ENCODE data around the gene CDKAL1.

CDKAL1 gene

DNA sequence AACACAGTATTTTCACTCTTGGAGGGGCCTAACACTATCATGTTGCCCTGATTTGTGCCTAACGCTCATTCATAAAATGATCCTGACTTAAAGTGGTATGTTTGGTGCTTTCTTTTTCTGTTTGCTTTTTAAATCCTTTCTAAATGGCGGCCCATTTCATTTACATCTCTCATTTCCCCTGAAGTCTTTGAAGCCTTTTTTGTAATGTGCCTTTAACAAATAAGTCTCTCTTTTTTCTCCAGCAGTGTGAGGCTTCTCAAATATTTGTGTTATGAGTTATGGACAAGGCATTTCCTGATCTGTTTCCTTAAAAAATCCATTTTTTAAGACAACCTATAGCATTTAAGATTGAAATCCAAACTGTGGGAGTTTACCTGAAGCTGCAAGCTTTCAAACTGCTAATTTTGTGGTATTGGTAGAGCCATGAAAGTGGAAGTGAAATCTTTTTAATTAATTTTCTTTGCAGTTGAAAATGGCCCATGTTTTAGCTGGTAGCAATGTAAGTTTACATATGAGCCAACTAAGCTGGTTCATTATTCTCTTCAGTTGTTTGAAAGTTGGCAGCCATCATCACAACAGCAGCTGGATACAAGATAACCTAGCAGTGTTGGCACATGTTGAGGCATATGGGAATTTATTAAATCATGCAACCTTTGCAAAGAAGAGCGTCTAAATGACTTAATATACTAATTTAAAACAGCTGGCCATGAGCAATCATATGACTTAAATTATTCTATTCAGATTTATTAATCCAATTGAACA lies 469.7 kb downstream of the CDKAL1 start:
- H3K27ac Mint-ChIP-seq: peak overlapping the region; percentile 80
- peaks cover 24% of the 10 kb centered on the region for H3K36me3 Mint-ChIP-seq
- H3K4me3 Mint-ChIP-seq: peak overlapping the region; percentile 24
- ATAC-seq (ENCODE audit: low read depth): peak; percentile 65
- H3K9me3 Mint-ChIP-seq: no peaks in the 10 kb centered on the region
- peaks cover 13% of the 10 kb centered on the region for H3K4me1 Mint-ChIP-seq
- no peak for DNase-seq (ENCODE audit: low spot score in 2 of 2)
- H3K27me3 Mint-ChIP-seq: no peaks in the 10 kb centered on the region

DNA sequence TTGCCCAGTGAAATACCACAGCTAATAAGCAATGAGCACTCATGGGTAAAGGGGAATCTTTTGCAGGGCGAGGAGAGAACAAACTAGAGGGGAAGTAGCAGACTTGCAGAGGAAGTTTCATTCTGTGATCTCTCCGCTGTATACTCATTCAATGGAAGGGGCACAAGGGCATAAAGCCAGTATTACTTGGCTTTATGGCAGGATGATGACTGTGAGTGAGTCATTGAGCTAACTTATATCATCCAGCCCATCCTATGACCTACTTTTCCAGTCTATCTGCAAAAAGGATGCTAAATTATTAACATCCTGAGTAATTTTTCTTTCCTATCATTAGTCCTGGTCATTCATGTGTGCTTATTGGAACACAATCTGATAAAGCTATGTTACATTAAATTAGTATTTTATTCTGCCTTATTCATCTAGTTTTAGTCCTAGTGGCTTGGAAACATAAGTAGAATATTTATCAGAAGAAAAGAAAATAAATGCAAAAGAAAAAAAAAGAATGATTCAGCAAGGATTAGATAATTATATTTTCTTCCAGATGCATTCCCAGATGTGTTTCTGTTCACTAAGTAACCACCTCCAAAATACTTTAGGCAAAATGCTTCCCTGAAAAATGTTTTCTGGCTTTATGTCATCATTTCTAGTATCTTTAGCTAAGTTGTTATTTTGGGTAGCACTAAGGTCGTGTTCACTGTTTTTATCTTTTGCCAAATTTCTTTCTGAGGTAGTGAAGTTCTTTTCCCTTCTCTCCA lies 471.7 kb downstream of the CDKAL1 start:
- peaks cover 23% of the 10 kb centered on the region for H3K36me3 Mint-ChIP-seq

DNA sequence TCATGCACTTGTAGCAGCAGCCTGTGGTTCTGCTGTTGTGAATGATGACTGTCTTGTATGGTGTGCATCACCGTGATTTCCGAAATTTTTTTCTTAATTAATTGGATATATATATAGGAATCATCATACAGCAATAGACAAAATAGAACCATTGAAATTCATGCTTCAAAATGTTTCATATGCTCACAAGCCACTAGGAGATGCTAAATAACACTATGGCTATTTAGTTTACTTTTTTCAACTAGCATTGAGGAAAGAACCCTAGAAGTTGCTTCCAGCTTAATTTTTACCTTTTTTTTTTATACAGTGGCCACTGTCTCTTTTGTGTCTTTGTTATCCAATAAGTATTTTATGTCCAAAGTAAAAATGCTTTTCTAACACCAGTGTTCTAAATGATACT lies 485.4 kb downstream of the CDKAL1 start:
- Mint-ChIP-seq H3K4me3 (no peak overlapping the region), H3K4me1 (peaks cover 14% of the 10 kb centered on the region), H3K36me3 (peaks cover 7% of the 10 kb centered on the region), H3K27ac (no peak overlapping the region), H3K27me3 (no peaks in the 10 kb centered on the region), H3K9me3 (peaks cover 3% of the 10 kb centered on the region)
- DNase-seq (ENCODE audit: low spot score in 2 of 2) (no peak), ATAC-seq (ENCODE audit: low read depth) (no peak)

More for the DNA sequence above, 471.7 kb downstream of the CDKAL1 start:
- Mint-ChIP-seq H3K27ac (no peak overlapping the region), H3K4me1 (peaks cover 13% of the 10 kb centered on the region), H3K9me3 (no peaks in the 10 kb centered on the region), H3K4me3 (no peak overlapping the region), H3K27me3 (no peaks in the 10 kb centered on the region)
- DNase-seq (ENCODE audit: low spot score in 2 of 2) (no peak), ATAC-seq (ENCODE audit: low read depth) (peak; percentile 85)

DNA sequence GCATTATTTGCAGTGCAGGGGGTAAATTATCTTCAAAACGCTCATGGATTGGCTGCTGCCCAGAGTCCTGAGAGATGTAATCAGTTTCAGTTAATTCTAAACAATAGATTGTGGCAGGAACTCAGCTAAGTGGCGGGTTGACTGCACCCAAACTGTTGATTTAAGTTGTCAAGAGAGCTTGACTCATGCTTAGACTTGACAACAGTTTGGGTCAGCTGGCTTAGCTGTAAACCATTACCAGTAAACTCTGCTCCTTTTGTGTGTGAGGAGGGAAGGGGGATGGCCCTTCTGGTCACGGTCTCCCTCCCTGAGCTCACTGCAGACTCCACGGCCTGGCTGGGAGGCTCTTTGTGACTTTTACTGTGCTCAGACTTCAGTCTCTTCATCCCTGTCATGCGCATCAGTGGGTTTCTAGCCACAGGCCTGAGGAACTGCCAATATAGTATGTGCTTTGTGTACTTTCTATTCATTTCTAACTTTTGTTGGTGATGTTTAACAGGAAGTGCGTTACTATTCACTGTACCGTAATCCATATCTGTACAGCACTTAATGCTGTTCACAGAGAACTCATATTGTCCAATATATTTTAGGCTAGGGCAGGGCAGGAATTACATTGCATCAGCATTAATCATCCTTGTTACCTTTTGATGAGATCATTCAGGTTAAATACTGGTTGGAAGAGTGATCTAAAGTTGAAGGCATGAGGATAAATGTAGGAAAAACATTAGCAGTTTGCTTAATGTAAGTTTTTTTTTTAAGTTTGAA lies 488.3 kb downstream of the CDKAL1 start:
- Mint-ChIP-seq H3K4me1 (peaks cover 14% of the 10 kb centered on the region), H3K27me3 (no peaks in the 10 kb centered on the region), H3K9me3 (peaks cover 5% of the 10 kb centered on the region), H3K36me3 (peaks cover 9% of the 10 kb centered on the region), H3K27ac (peak overlapping the region; percentile 90), H3K4me3 (peak overlapping the region; percentile 57)
- peak; percentile 84 for ATAC-seq (ENCODE audit: low read depth)
- DNase-seq (ENCODE audit: low spot score in 2 of 2): peak in 1 of 2 donors; percentile 4

- H3K27me3 Mint-ChIP-seq: no peaks in the 10 kb centered on the region
- peaks cover 12% of the 10 kb centered on the region for H3K36me3 Mint-ChIP-seq
- peak; percentile 45 for ATAC-seq (ENCODE audit: low read depth)
- peak overlapping the region; percentile 90 for H3K27ac Mint-ChIP-seq
- peaks cover 5% of the 10 kb centered on the region for H3K9me3 Mint-ChIP-seq
- no peak for DNase-seq (ENCODE audit: low spot score in 2 of 2)
- peaks cover 14% of the 10 kb centered on the region for H3K4me1 Mint-ChIP-seq
- no peak overlapping the region for H3K4me3 Mint-ChIP-seq
These were observed 489.0 kb downstream of the CDKAL1 start for GRCh38 chr6:21023210-21023609.

DNA sequence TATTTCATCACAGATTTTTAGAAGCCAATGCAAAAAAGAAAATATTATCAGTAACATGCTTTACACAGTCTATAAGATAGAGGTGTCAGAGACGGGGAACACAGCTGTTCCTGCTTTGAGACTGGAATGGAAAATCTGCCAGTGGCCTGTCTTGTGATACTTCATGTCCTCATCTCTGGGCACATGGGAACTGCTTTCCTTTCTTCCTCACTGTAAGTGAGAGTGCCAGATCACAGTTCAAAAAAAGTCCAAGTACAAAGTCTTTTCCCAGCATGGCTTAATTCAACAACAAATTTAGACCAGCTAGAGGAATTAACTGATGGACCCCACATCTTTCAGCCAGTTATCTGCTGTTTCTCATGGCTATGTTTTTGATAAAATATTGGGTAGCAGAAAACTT lies 490.4 kb downstream of the CDKAL1 start:
- Mint-ChIP-seq H3K4me3 (no peak overlapping the region), H3K4me1 (peaks cover 14% of the 10 kb centered on the region), H3K9me3 (peaks cover 5% of the 10 kb centered on the region), H3K36me3 (peaks cover 19% of the 10 kb centered on the region), H3K27ac (no peak overlapping the region), H3K27me3 (no peaks in the 10 kb centered on the region)
- no peak for DNase-seq (ENCODE audit: low spot score in 2 of 2)
- no peak for ATAC-seq (ENCODE audit: low read depth)

GRCh38 chr6:21026576-21027273 lies 492.5 kb downstream of the CDKAL1 start:
- peaks cover 27% of the 10 kb centered on the region for H3K36me3 Mint-ChIP-seq
- peaks cover 5% of the 10 kb centered on the region for H3K9me3 Mint-ChIP-seq
- H3K4me3 Mint-ChIP-seq: no peak overlapping the region
- no peaks in the 10 kb centered on the region for H3K27me3 Mint-ChIP-seq
- H3K27ac Mint-ChIP-seq: no peak overlapping the region
- no peak for DNase-seq (ENCODE audit: low spot score in 2 of 2)
- no peak for ATAC-seq (ENCODE audit: low read depth)
- H3K4me1 Mint-ChIP-seq: peaks cover 14% of the 10 kb centered on the region

DNA sequence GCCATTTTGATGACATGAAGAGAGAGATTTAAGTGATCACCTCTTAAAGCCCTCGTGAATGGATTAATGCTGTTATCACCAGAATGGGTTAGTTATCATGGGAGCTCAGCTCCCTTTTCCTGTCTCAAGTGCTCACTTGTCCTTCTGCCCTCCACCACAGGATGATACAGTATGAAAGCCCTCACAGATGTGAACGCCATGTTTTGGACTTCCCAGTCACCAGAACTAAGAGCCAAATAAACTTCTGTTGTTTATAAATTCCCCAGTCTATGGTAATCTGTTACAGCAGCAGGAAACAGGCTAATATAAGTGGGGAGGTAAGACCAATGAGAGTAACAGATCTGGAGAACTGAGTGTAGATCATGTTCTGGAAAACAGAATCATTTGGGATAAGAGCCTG lies 493.2 kb downstream of the CDKAL1 start:
- Mint-ChIP-seq H3K4me1 (peaks cover 9% of the 10 kb centered on the region), H3K27ac (no peak overlapping the region), H3K4me3 (no peak overlapping the region), H3K27me3 (no peaks in the 10 kb centered on the region), H3K36me3 (peaks cover 30% of the 10 kb centered on the region), H3K9me3 (peaks cover 5% of the 10 kb centered on the region)
- DNase-seq (ENCODE audit: low spot score in 2 of 2) (no peak), ATAC-seq (ENCODE audit: low read depth) (no peak)

DNA sequence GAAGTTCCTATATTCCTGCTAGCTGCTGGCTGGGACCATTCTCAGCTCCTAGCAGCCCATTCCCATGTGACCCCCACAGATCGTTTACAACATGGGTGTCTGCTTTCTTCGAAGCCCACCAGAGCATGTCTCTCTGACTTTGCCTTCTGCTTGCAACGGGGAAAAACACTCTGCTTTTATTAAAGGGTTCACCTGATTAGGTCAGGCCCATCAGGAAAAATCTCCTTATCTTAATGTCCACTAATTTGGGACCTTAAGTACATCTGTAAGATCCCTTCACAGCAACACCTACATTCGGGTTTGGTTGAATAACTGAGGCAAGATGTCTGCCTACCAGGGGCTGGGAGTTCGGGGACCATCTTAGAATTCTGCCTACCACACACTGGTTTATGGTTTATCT lies 496.9 kb downstream of the CDKAL1 start:
- Mint-ChIP-seq H3K4me3 (no peak overlapping the region), H3K9me3 (peaks cover 5% of the 10 kb centered on the region), H3K27me3 (no peaks in the 10 kb centered on the region), H3K27ac (no peak overlapping the region), H3K4me1 (no peaks in the 10 kb centered on the region), H3K36me3 (peaks cover 32% of the 10 kb centered on the region)
- DNase-seq (ENCODE audit: low spot score in 2 of 2): no peak
- no peak for ATAC-seq (ENCODE audit: low read depth)

- DNase-seq (ENCODE audit: low spot score in 2 of 2) (no peak), ATAC-seq (ENCODE audit: low read depth) (no peak)
- no peak overlapping the region for H3K4me3 Mint-ChIP-seq
- H3K27me3 Mint-ChIP-seq: no peaks in the 10 kb centered on the region
- peak overlapping the region; percentile 9 for H3K27ac Mint-ChIP-seq
- peaks cover 3% of the 10 kb centered on the region for H3K4me1 Mint-ChIP-seq
- no peaks in the 10 kb centered on the region for H3K9me3 Mint-ChIP-seq
- H3K36me3 Mint-ChIP-seq: peaks cover 20% of the 10 kb centered on the region
These were observed 498.8 kb downstream of the CDKAL1 start for GRCh38 chr6:21033084-21033483.

GRCh38 chr6:21033575-21034026 lies 499.3 kb downstream of the CDKAL1 start:
- Mint-ChIP-seq H3K36me3 (peaks cover 20% of the 10 kb centered on the region), H3K27me3 (no peaks in the 10 kb centered on the region), H3K27ac (no peak overlapping the region), H3K9me3 (no peaks in the 10 kb centered on the region), H3K4me3 (no peak overlapping the region), H3K4me1 (peaks cover 5% of the 10 kb centered on the region)
- DNase-seq (ENCODE audit: low spot score in 2 of 2): no peak
- no peak for ATAC-seq (ENCODE audit: low read depth)

DNA sequence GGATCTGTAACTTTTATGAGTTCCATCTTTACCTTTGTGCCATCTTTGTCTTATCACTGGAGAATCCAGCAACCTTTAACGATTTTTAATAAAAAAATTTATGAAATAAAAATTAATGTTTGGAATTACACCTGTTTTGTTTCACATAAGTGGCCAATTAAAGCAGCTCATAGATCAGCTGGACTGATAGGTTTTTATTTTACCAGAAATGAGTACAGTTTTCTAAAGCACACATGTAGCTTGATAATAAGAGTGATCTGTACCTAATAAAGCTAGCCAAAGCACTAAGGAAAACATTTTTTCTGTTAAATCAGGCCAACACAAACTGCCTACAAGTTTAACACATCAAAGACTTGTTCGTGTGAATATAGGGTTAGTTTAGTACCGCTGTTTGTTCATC lies 500.1 kb downstream of the CDKAL1 start:
- H3K9me3 Mint-ChIP-seq: no peaks in the 10 kb centered on the region

DNA sequence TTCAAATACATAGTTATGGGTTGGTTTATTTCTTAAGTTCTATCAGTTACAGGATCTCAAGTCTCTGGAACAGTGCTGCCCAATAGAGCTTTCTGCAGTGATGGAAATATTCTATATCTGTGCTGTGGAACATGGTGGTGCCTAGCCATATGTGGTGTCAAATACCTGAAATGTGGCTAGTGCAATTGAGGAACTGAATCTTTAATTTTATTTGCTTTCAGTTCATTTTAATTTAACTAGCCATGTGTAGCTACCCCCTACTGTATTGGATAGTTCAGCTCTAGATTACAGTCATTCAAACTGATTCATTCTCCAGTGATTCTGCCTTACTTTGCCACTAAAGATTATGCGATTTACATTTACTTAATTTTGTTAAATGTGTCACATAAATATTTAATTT lies 503.2 kb downstream of the CDKAL1 start:
- no peak overlapping the region for H3K4me3 Mint-ChIP-seq
- peaks cover 6% of the 10 kb centered on the region for H3K36me3 Mint-ChIP-seq
- DNase-seq (ENCODE audit: low spot score in 2 of 2) (no peak), ATAC-seq (ENCODE audit: low read depth) (peak; percentile 92)
- no peaks in the 10 kb centered on the region for H3K27me3 Mint-ChIP-seq
- no peaks in the 10 kb centered on the region for H3K9me3 Mint-ChIP-seq
- no peak overlapping the region for H3K27ac Mint-ChIP-seq
- peaks cover 5% of the 10 kb centered on the region for H3K4me1 Mint-ChIP-seq

More for the DNA sequence above, 500.1 kb downstream of the CDKAL1 start:
- H3K27ac Mint-ChIP-seq: no peak overlapping the region
- peaks cover 5% of the 10 kb centered on the region for H3K4me1 Mint-ChIP-seq
- no peak overlapping the region for H3K4me3 Mint-ChIP-seq
- H3K27me3 Mint-ChIP-seq: no peaks in the 10 kb centered on the region
- DNase-seq (ENCODE audit: low spot score in 2 of 2) (no peak), ATAC-seq (ENCODE audit: low read depth) (no peak)
- H3K36me3 Mint-ChIP-seq: peaks cover 15% of the 10 kb centered on the region
